Stimulated activated CD8-positive, alpha-beta memory T cell treated with anti-CD3 and anti-CD28 coated beads, Interleukin-15, amount 100 ng/mL, for 48 hours (primary cell): ENCODE measurements around the gene KIF13A.
A peak's percentile ranks its signal among the peaks of the same experiment; 100 is the strongest.
"Not testable (repeated sequence)": the region's sequence is repeated elsewhere in the genome, so short reads cannot be mapped to it uniquely, and the experiment has no call there.

Source experiments
- DNase-seq, 2 donors: peaks; one replicate each; pipeline ENCODE4 v3.0.0-alpha.2; 2020; ENCODE audit warnings: low read depth in 2 of 2

Gene KIF13A

GRCh38 chr6:17900011-17900410 is 87.4 kb downstream of the KIF13A start:
- no peak for DNase-seq

- no peak for DNase-seq
Measured at GRCh38 chr6:17899491-17899890, 87.9 kb downstream of the KIF13A start.

- no peak for DNase-seq
Measured at GRCh38 chr6:17897681-17898080, 89.8 kb downstream of the KIF13A start.

- no peak for DNase-seq
Measured at GRCh38 chr6:17894905-17895304, 92.5 kb downstream of the KIF13A start.

GRCh38 chr6:17894191-17894590 is 93.2 kb downstream of the KIF13A start:
- DNase-seq, result no peak

- no peak for DNase-seq
Measured at GRCh38 chr6:17892097-17892686, 95.2 kb downstream of the KIF13A start.

GRCh38 chr6:17890309-17890708 is 97.1 kb downstream of the KIF13A start:
- no peak for DNase-seq

- DNase-seq, result not testable (repeated sequence)
Measured at GRCh38 chr6:17889777-17890176, 97.7 kb downstream of the KIF13A start.

GRCh38 chr6:17886891-17887290 is 100.5 kb downstream of the KIF13A start:
- DNase-seq, result no peak

GRCh38 chr6:17885889-17886576 is 101.4 kb downstream of the KIF13A start:
- no peak for DNase-seq

- peak in 1 of 2 donors; percentile 2 for DNase-seq
Measured at GRCh38 chr6:17884498-17885478, 102.6 kb downstream of the KIF13A start.

GRCh38 chr6:17883665-17884497 is 103.6 kb downstream of the KIF13A start:
- no peak for DNase-seq

GRCh38 chr6:17881085-17881858 is 106.2 kb downstream of the KIF13A start:
- DNase-seq, result no peak

GRCh38 chr6:17879184-17879583 is 108.3 kb downstream of the KIF13A start:
- no peak for DNase-seq

- no peak for DNase-seq
Measured at GRCh38 chr6:17878734-17879133, 108.7 kb downstream of the KIF13A start.

- no peak for DNase-seq
Measured at GRCh38 chr6:17877895-17878440, 109.5 kb downstream of the KIF13A start.

GRCh38 chr6:17877196-17877894 is 110.1 kb downstream of the KIF13A start:
- no peak for DNase-seq

- no peak for DNase-seq
Measured at GRCh38 chr6:17874753-17875152, 112.7 kb downstream of the KIF13A start.

GRCh38 chr6:17872908-17873307 is 114.5 kb downstream of the KIF13A start:
- no peak for DNase-seq

- DNase-seq, result no peak
Measured at GRCh38 chr6:17871836-17872235, 115.6 kb downstream of the KIF13A start.
